Muscle of leg (tissue), 11 donors: ENCODE data around the gene POLR2L. TPM values are rescaled to one million over a fixed set of nuclear protein-coding genes. Genes with fewer than 3 reads are reported as not detected.

Source experiments
- DNase-seq: peaks from one replicate; pipeline ENCODE4 v3.0.0; 2013
- H3K27ac ChIP-seq: one replicate; pipeline ENCODE4 v1.5.1; 2013; ENCODE audit warnings: mild to moderate bottlenecking, low read length, control low read depth
- H3K27me3 ChIP-seq: one replicate; pipeline ENCODE4 v1.6.1; 2013; ENCODE audit warnings: low read length; ENCODE audit not compliant: control insufficient read depth, insufficient read depth
- H3K36me3 ChIP-seq: one replicate; pipeline ENCODE4 v1.6.1; 2013; ENCODE audit warnings: low read length; ENCODE audit not compliant: control insufficient read depth, insufficient read depth
- H3K4me1 ChIP-seq: one replicate; pipeline ENCODE4 v1.6.1; 2013; ENCODE audit warnings: low read length; ENCODE audit not compliant: control insufficient read depth, insufficient read depth
- H3K4me3 ChIP-seq: one replicate; pipeline ENCODE4 v1.5.1; 2013; ENCODE audit warnings: low read length, control low read depth
- H3K9me3 ChIP-seq: replicated peaks from 2 replicates; pipeline ENCODE4 v1.6.1; 2013; ENCODE audit warnings: low read depth, low read length; ENCODE audit not compliant: control insufficient read depth
- WGBS: methylation state at CpG from one replicate; pipeline ENCODE4 v1.1.5; 2013; ENCODE audit warnings: missing lambda C conversion rate; ENCODE audit not compliant: insufficient coverage; 5-methylcytosine and 5-hydroxymethylcytosine counted together
- polyA plus RNA-seq, 8 donors: library from polyadenylated mRNA; unstranded; fragments of 120-200 nt; gene quantifications; one replicate each; pipeline versions ENCODE4 v1.2.1 to v1.2.3, GENCODE V29; 2013; ENCODE audit warnings: inconsistent platforms in 1 of 8, low replicate concordance in 1 of 8; ENCODE audit not compliant: insufficient read length in 8 of 8, insufficient read depth in 1 of 8
- total RNA-seq: library from RNA; stranded (reverse); fragments of 120-200 nt; gene quantifications from one replicate; pipeline ENCODE4 v1.2.4, GENCODE V29; 2013

The POLR2L gene
- total and polyA plus RNA-seq, 9 donors: 97.7 to 147 (median 120) TPM

- no peaks in the 10 kb centered on the region for H3K27me3 ChIP-seq
- H3K4me3 ChIP-seq: no peak overlapping the region
- WGBS: 78% methylated on average over 11 of the region's 14 CpGs
- peak overlapping the region; percentile 32 for H3K27ac ChIP-seq
- peak; percentile 51 for DNase-seq
- H3K36me3 ChIP-seq: peaks cover 39% of the 10 kb centered on the region
- no peaks in the 10 kb centered on the region for H3K9me3 ChIP-seq
- peaks cover 33% of the 10 kb centered on the region for H3K4me1 ChIP-seq
Measured at GRCh38 chr11:811446-812245, 30.7 kb downstream of the POLR2L start.

- Histone ChIP-seq H3K4me1 (peaks cover 40% of the 10 kb centered on the region), H3K27me3 (no peaks in the 10 kb centered on the region), H3K36me3 (peaks cover 30% of the 10 kb centered on the region), H3K27ac (peak overlapping the region; percentile 72), H3K9me3 (no peaks in the 10 kb centered on the region), H3K4me3 (peak overlapping the region; percentile 97)
- no peak for DNase-seq
- under 1% methylated on average over 45 of the region's 55 CpGs for WGBS
Measured at GRCh38 chr11:810040-810567, 32.2 kb downstream of the POLR2L start.

- peak; percentile 99 for DNase-seq
- Histone ChIP-seq H3K27ac (peak within 1 kb of the TSS; percentile 98), H3K36me3 (peaks cover 27% of the 10 kb centered on the region), H3K27me3 (no peaks in the 10 kb centered on the region), H3K4me3 (peak within 1 kb of the TSS; percentile 97), H3K4me1 (peaks cover 44% of the 10 kb centered on the region), H3K9me3 (no peaks in the 10 kb centered on the region)
- under 1% methylated on average over 72 of the region's 81 CpGs for WGBS
Measured at GRCh38 chr11:809287-810039, 32.9 kb downstream of the POLR2L start, which contains the start of gene RPLP2. TSS of gene RPLP2 (plus strand) at chr11:809967. CDS start at chr11:810235, 268 bp downstream.

- H3K36me3 ChIP-seq: peaks cover 25% of the 10 kb centered on the region
- no peak for DNase-seq
- no peaks in the 10 kb centered on the region for H3K9me3 ChIP-seq
- peak overlapping the region; percentile 98 for H3K27ac ChIP-seq
- 20% methylated on average over 25 of the region's 36 CpGs for WGBS
- H3K4me1 ChIP-seq: peaks cover 53% of the 10 kb centered on the region
- H3K4me3 ChIP-seq: peak overlapping the region; percentile 97
- no peaks in the 10 kb centered on the region for H3K27me3 ChIP-seq
Measured at GRCh38 chr11:808427-809286, 33.7 kb downstream of the POLR2L start.

GRCh38 chr11:804599-804964 lies 37.7 kb downstream of the POLR2L start:
- peaks cover 29% of the 10 kb centered on the region for H3K36me3 ChIP-seq
- peaks cover 43% of the 10 kb centered on the region for H3K4me1 ChIP-seq
- no peaks in the 10 kb centered on the region for H3K27me3 ChIP-seq
- no peak for DNase-seq
- H3K4me3 ChIP-seq: peak overlapping the region; percentile 56
- no peak overlapping the region for H3K27ac ChIP-seq
- WGBS: 4% methylated on average over 15 of the region's 18 CpGs
- H3K9me3 ChIP-seq: no peaks in the 10 kb centered on the region

GRCh38 chr11:803770-804598 lies 38.3 kb downstream of the POLR2L start:
- Histone ChIP-seq H3K4me1 (peaks cover 41% of the 10 kb centered on the region), H3K27ac (no peak overlapping the region), H3K9me3 (no peaks in the 10 kb centered on the region), H3K27me3 (no peaks in the 10 kb centered on the region), H3K36me3 (peaks cover 32% of the 10 kb centered on the region), H3K4me3 (peak overlapping the region; percentile 56)
- DNase-seq: no peak
- 40% methylated on average over 24 of the region's 26 CpGs for WGBS

- DNase-seq: no peak
- Histone ChIP-seq H3K4me1 (peaks cover 38% of the 10 kb centered on the region), H3K27me3 (no peaks in the 10 kb centered on the region), H3K27ac (no peak overlapping the region), H3K9me3 (no peaks in the 10 kb centered on the region), H3K36me3 (peaks cover 32% of the 10 kb centered on the region), H3K4me3 (no peak overlapping the region)
- 100% methylated on average over 3 of the region's 8 CpGs for WGBS
Measured at GRCh38 chr11:803467-803742, 38.9 kb downstream of the POLR2L start.

GRCh38 chr11:802693-803466 lies 39.4 kb downstream of the POLR2L start:
- Histone ChIP-seq H3K9me3 (no peaks in the 10 kb centered on the region), H3K4me3 (no peak overlapping the region), H3K36me3 (peaks cover 32% of the 10 kb centered on the region), H3K27ac (no peak overlapping the region), H3K4me1 (peaks cover 37% of the 10 kb centered on the region), H3K27me3 (no peaks in the 10 kb centered on the region)
- WGBS: 84% methylated on average over 27 of the region's 28 CpGs
- no peak for DNase-seq
